ENCODE results near the gene HRAS. TPM values are rescaled to one million over a fixed set of nuclear protein-coding genes. Genes with fewer than 3 reads are reported as not detected.

Gene HRAS
- total RNA-seq, 1 experiment from 2014 or later = 128 TPM

- TF ChIP-seq EZH2 (IDR thresholded peaks at IDR 0.05; ENCODE audit: low read length, unreplicated experiment) (no peak), EZH2phosphoT487 (IDR thresholded peaks at IDR 0.05; ENCODE audit: borderline replicate concordance, low read length) (no peak)
- TF ChIP-seq, protein P1, sequence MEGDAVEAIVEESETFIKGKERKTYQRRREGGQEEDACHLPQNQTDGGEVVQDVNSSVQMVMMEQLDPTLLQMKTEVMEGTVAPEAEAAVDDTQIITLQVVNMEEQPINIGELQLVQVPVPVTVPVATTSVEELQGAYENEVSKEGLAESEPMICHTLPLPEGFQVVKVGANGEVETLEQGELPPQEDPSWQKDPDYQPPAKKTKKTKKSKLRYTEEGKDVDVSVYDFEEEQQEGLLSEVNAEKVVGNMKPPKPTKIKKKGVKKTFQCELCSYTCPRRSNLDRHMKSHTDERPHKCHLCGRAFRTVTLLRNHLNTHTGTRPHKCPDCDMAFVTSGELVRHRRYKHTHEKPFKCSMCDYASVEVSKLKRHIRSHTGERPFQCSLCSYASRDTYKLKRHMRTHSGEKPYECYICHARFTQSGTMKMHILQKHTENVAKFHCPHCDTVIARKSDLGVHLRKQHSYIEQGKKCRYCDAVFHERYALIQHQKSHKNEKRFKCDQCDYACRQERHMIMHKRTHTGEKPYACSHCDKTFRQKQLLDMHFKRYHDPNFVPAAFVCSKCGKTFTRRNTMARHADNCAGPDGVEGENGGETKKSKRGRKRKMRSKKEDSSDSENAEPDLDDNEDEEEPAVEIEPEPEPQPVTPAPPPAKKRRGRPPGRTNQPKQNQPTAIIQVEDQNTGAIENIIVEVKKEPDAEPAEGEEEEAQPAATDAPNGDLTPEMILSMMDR (conservative IDR thresholded peaks at IDR 0.05; ENCODE audit: low read depth, low read length) = no peak
- no peak for DNase-seq
- Histone ChIP-seq H3K36me3 (ENCODE audit: low read depth, low read length) (no peaks in the 10 kb centered on the region), H4K20me1 (ENCODE audit: low read length) (no peaks in the 10 kb centered on the region), H3K4me3 (ENCODE audit: low read length) (no peak overlapping the region), H3K27me3 (ENCODE audit: low read length) (no peaks in the 10 kb centered on the region), H3K9me3 (ENCODE audit: low read length) (no peaks in the 10 kb centered on the region), H3K9me2 (replicated peaks; ENCODE audit: low read length) (no peaks in the 10 kb centered on the region), H3K27ac (ENCODE audit: low read length) (no peak overlapping the region), H3K4me2 (ENCODE audit: low read length) (no peak overlapping the region), H3K9ac (ENCODE audit: low read length) (no peak overlapping the region), H3K4me1 (ENCODE audit: insufficient read depth, low read length) (no peaks in the 10 kb centered on the region), H3F3A (ENCODE audit: low read length, unreplicated experiment) (no peaks in the 10 kb centered on the region), H3K79me2 (ENCODE audit: low read length) (no peaks in the 10 kb centered on the region), H2AFZ (ENCODE audit: low read length) (no peak overlapping the region)
- intact Hi-C loops (cut with micrococcal nuclease) = no loop called here
- no TSS peak for BruUV-seq (replicated peaks)
- no peak for ATAC-seq
- ChIA-PET POLR2A (ENCODE audit: unreplicated experiment) (no interaction called here), CTCF (no interaction called here)
Measured at GRCh38 chr11:548700-549603, 13.6 kb upstream of the HRAS start.

GRCh38 chr11:545171-545570 is 9.8 kb upstream of the HRAS start:
- no peaks in the 10 kb centered on the region for H3K36me3 ChIP-seq (ENCODE audit: low read depth, low read length)
- no peak overlapping the region for H2AFZ ChIP-seq (ENCODE audit: low read length)
- H3K9ac ChIP-seq (ENCODE audit: low read length) = no peak overlapping the region
- no peaks in the 10 kb centered on the region for H3K4me1 ChIP-seq (ENCODE audit: insufficient read depth, low read length)
- H3K4me3 ChIP-seq (ENCODE audit: low read length) = no peak overlapping the region
- H3F3A ChIP-seq (ENCODE audit: low read length, unreplicated experiment) = no peaks in the 10 kb centered on the region
- TF ChIP-seq, protein P1 (conservative IDR thresholded peaks at IDR 0.05; ENCODE audit: low read depth, low read length) = no peak
- TF ChIP-seq EZH2phosphoT487 (IDR thresholded peaks at IDR 0.05; ENCODE audit: borderline replicate concordance, low read length) = no peak
- no peak for TF ChIP-seq EZH2 (IDR thresholded peaks at IDR 0.05; ENCODE audit: low read length, unreplicated experiment)
- no peaks in the 10 kb centered on the region for H3K27me3 ChIP-seq (ENCODE audit: low read length)
- H3K4me2 ChIP-seq (ENCODE audit: low read length) = no peak overlapping the region
- intact Hi-C loops (cut with micrococcal nuclease) = no loop called here
- H3K9me3 ChIP-seq (ENCODE audit: low read length) = no peaks in the 10 kb centered on the region
- CTCF ChIA-PET = no interaction called here
- no peak overlapping the region for H3K27ac ChIP-seq (ENCODE audit: low read length)
- no peak for ATAC-seq
- no TSS peak for BruUV-seq (replicated peaks)
- no peaks in the 10 kb centered on the region for H3K9me2 ChIP-seq (replicated peaks; ENCODE audit: low read length)
- H3K79me2 ChIP-seq (ENCODE audit: low read length) = no peaks in the 10 kb centered on the region
- POLR2A ChIA-PET (ENCODE audit: unreplicated experiment) = interaction anchor here (0.5 kb wide), 1 partner anchor 30 kb away, joined by 4 read pairs; no protein-coding TSS in a partner anchor
- no peaks in the 10 kb centered on the region for H4K20me1 ChIP-seq (ENCODE audit: low read length)
- no peak for DNase-seq

- H3K27me3 ChIP-seq (ENCODE audit: low read length) = no peaks in the 10 kb centered on the region
- H2AFZ ChIP-seq (ENCODE audit: low read length) = no peak overlapping the region
- intact Hi-C loops (cut with micrococcal nuclease) = no loop called here
- H4K20me1 ChIP-seq (ENCODE audit: low read length) = no peaks in the 10 kb centered on the region
- no peak overlapping the region for H3K9ac ChIP-seq (ENCODE audit: low read length)
- H3K9me2 ChIP-seq (replicated peaks; ENCODE audit: low read length) = no peaks in the 10 kb centered on the region
- H3K79me2 ChIP-seq (ENCODE audit: low read length) = no peaks in the 10 kb centered on the region
- DNase-seq (no peak), ATAC-seq (no peak)
- no peak for TF ChIP-seq EZH2 (IDR thresholded peaks at IDR 0.05; ENCODE audit: low read length, unreplicated experiment)
- TF ChIP-seq, protein P1 (conservative IDR thresholded peaks at IDR 0.05; ENCODE audit: low read depth, low read length) = no peak
- no peak for TF ChIP-seq EZH2phosphoT487 (IDR thresholded peaks at IDR 0.05; ENCODE audit: borderline replicate concordance, low read length)
- H3K9me3 ChIP-seq (ENCODE audit: low read length) = no peaks in the 10 kb centered on the region
- H3F3A ChIP-seq (ENCODE audit: low read length, unreplicated experiment) = no peaks in the 10 kb centered on the region
- H3K36me3 ChIP-seq (ENCODE audit: low read depth, low read length) = no peaks in the 10 kb centered on the region
- CTCF ChIA-PET = no interaction called here
- POLR2A ChIA-PET (ENCODE audit: unreplicated experiment) = interaction anchor here (0.5 kb wide), 1 partner anchor 31 kb away, joined by 4 read pairs; no protein-coding TSS in a partner anchor
- no peak overlapping the region for H3K4me3 ChIP-seq (ENCODE audit: low read length)
- H3K27ac ChIP-seq (ENCODE audit: low read length) = no peak overlapping the region
- H3K4me1 ChIP-seq (ENCODE audit: insufficient read depth, low read length) = no peaks in the 10 kb centered on the region
- no peak overlapping the region for H3K4me2 ChIP-seq (ENCODE audit: low read length)
- BruUV-seq (replicated peaks) = no TSS peak
Measured at GRCh38 chr11:544817-545166, 9.4 kb upstream of the HRAS start.
